HEK293T (cell line): Measurements from ENCODE around the gene PXN.

Experiments used
- CTCF ChIA-PET: fragments of 350-600 bp; formaldehyde crosslinking; extraction: SDS; loops from one replicate; lab custom pipeline; 2021; ENCODE audit warnings: antibody characterized with exemption, inconsistent platforms; lab: Yijun Ruan, JAX
- POLR2A ChIA-PET: fragments of 350-600 bp; formaldehyde crosslinking; extraction: SDS; loops from one replicate; lab custom pipeline; 2020; ENCODE audit warnings: antibody characterized with exemption, inconsistent platforms; lab: Yijun Ruan, JAX
- DNase-seq: peaks from one replicate; pipeline ENCODE4 v3.0.0; 2012; ENCODE audit warnings: mixed read lengths; ENCODE audit errors: extremely low spot score
- ARNT ChIP-seq: fragments of 450-650 bp; IDR thresholded peaks from 2 replicates; pipeline ENCODE4 v1.6.1; 2017; ENCODE audit warnings: mild to moderate bottlenecking
- BHLHE40 ChIP-seq: fragments of 450-650 bp; IDR thresholded peaks from 2 replicates; pipeline ENCODE4 v1.6.1; 2016; ENCODE audit warnings: mild to moderate bottlenecking, moderate library complexity, borderline replicate concordance
- CTBP1 ChIP-seq: fragments of 450-650 bp; IDR thresholded peaks from 2 replicates; pipeline ENCODE4 v1.6.1; 2016; ENCODE audit warnings: borderline replicate concordance
- ELF4 ChIP-seq: fragments of 450-650 bp; IDR thresholded peaks from 2 replicates; pipeline ENCODE4 v1.6.1; 2017; ENCODE audit warnings: antibody characterized with exemption
- FOXA1 ChIP-seq: fragments of 450-650 bp; IDR thresholded peaks from 2 replicates; pipeline ENCODE4 v1.6.1; 2016; ENCODE audit warnings: mild to moderate bottlenecking
- FOXK2 ChIP-seq: fragments of 450-650 bp; IDR thresholded peaks from 2 replicates; pipeline ENCODE4 v1.6.1; 2016; ENCODE audit warnings: mild to moderate bottlenecking
- FOXM1 ChIP-seq: fragments of 450-650 bp; IDR thresholded peaks from 2 replicates; pipeline ENCODE4 v1.6.1; 2017; ENCODE audit warnings: mild to moderate bottlenecking, borderline replicate concordance
- HDGF ChIP-seq: fragments of 450-650 bp; IDR thresholded peaks from 2 replicates; pipeline ENCODE4 v1.6.1; 2017; ENCODE audit warnings: antibody characterized with exemption, borderline replicate concordance
- L3MBTL2 ChIP-seq: fragments of 450-650 bp; conservative IDR thresholded peaks from 2 replicates; pipeline ENCODE4 v1.6.1; 2016; ENCODE audit warnings: mild to moderate bottlenecking
- LEF1 ChIP-seq: fragments of 450-650 bp; IDR thresholded peaks from 2 replicates; pipeline ENCODE4 v1.6.1; 2017; ENCODE audit warnings: mild to moderate bottlenecking, borderline replicate concordance
- NFRKB ChIP-seq: fragments of 450-650 bp; IDR thresholded peaks from 2 replicates; pipeline ENCODE4 v1.6.1; 2016; ENCODE audit warnings: mild to moderate bottlenecking, moderate library complexity
- SP1 ChIP-seq: fragments of 450-650 bp; IDR thresholded peaks from 2 replicates; pipeline ENCODE4 v1.6.1; 2017
- SUZ12 ChIP-seq: fragments of 450-650 bp; IDR thresholded peaks from 2 replicates; pipeline ENCODE4 v1.6.1; 2016; ENCODE audit warnings: mild to moderate bottlenecking
- TARDBP ChIP-seq: fragments of 450-650 bp; IDR thresholded peaks from 2 replicates; pipeline ENCODE4 v1.6.1; 2016
- ZNF384 ChIP-seq: fragments of 450-650 bp; IDR thresholded peaks from 2 replicates; pipeline ENCODE4 v1.6.1; 2016
- TF ChIP-seq, protein P1 (sequence below): fragments of 450-650 bp; IDR thresholded peaks from 2 replicates; pipeline ENCODE4 v1.6.1; 2016

Gene PXN

DNA sequence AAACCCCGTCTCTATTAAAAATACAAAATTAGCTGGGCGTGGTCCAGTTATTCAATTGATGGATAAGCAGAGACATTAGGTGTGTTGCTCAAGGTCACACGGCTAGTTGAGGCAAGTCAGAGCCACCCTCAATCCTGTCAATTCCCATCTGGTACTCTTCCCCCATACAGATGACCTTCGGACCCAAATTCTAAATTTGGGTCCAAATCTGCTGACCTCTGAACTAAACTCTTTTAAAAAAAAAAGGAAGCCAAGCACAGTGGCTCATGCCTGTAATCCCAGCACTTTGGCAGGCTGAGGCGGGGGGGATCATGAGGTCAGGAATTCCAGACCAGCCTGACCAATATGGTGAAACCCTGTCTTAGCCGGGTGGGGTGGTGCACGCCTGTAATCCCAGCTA, 94.9 kb downstream of the PXN start:
- ChIA-PET POLR2A (interaction anchor here (1.4 to 3.9 kb wide), 2 partner anchors 30 to 122 kb away, joined by 5 to 16 read pairs; partner anchors contain the start of genes RNU4-1 and RPLP0), CTCF (no interaction called here)
- DNase-seq, result no peak
- TF ChIP-seq SP1 (no peak), ARNT (no peak), SUZ12 (no peak), FOXA1 (no peak), CTBP1 (no peak), TARDBP (no peak)

- ChIA-PET POLR2A (no interaction called here), CTCF (no interaction called here)
- no peak for DNase-seq
- no peak for TF ChIP-seq LEF1
- no peak for TF ChIP-seq FOXK2
- TF ChIP-seq FOXM1, result no peak
- TF ChIP-seq FOXA1, result no peak
- no peak for TF ChIP-seq L3MBTL2
- TF ChIP-seq ARNT, result no peak
- TF ChIP-seq HDGF, result no peak
- no peak for TF ChIP-seq ZNF384
- TF ChIP-seq ELF4, result no peak
- TF ChIP-seq, protein P1, sequence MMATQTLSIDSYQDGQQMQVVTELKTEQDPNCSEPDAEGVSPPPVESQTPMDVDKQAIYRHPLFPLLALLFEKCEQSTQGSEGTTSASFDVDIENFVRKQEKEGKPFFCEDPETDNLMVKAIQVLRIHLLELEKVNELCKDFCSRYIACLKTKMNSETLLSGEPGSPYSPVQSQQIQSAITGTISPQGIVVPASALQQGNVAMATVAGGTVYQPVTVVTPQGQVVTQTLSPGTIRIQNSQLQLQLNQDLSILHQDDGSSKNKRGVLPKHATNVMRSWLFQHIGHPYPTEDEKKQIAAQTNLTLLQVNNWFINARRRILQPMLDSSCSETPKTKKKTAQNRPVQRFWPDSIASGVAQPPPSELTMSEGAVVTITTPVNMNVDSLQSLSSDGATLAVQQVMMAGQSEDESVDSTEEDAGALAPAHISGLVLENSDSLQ, result no peak
- no peak for TF ChIP-seq CTBP1
- TF ChIP-seq SP1, result no peak
- no peak for TF ChIP-seq SUZ12
- TF ChIP-seq NFRKB, result no peak
- no peak for TF ChIP-seq BHLHE40
- TF ChIP-seq TARDBP, result no peak
Observed at GRCh38 chr12:120169946-120170345, 95.6 kb downstream of the PXN start.

DNA sequence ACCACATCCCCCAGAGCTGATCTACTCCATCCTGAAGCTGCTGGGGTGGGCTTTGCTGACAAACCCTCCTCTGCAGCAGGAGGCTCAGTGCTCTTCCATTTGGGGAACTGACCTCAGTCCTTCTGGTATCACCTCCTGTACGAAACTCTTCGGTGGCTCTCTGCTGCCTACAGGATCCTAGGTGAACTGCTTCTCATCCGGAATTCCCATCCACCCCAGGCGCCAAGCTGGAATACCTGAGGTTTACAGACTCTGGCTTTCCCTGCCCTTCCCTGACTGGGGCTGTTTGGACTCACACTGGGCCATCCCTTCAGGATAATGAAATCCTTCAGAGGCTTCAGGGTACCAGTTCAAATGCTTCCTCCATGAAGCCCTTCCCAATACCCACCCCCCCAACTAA, 97.2 kb downstream of the PXN start:
- TF ChIP-seq ZNF384 (no peak), HDGF (no peak), FOXK2 (no peak), ARNT (no peak), CTBP1 (no peak), SUZ12 (no peak), FOXA1 (no peak), SP1 (no peak), LEF1 (no peak)
- TF ChIP-seq, protein P1, result no peak
- POLR2A ChIA-PET, result interaction anchor here (0.8 to 1.4 kb wide), 2 partner anchors 32 to 33 kb away, joined by 3 to 5 read pairs; no protein-coding TSS in a partner anchor
- no peak for DNase-seq
- CTCF ChIA-PET, result no interaction called here

- ChIA-PET POLR2A (interaction anchor here (1.0 to 1.4 kb wide), 2 partner anchors 33 to 34 kb away, joined by 5 read pairs; partner anchors contain the start of gene RPLP0), CTCF (no interaction called here)
- DNase-seq, result no peak
- TF ChIP-seq FOXM1 (no peak), FOXA1 (no peak), LEF1 (no peak), BHLHE40 (no peak), CTBP1 (no peak), NFRKB (no peak), HDGF (no peak), TARDBP (no peak), ELF4 (no peak), ARNT (no peak), SUZ12 (no peak), FOXK2 (no peak), L3MBTL2 (no peak), SP1 (no peak), ZNF384 (no peak)
- TF ChIP-seq, protein P1, result no peak
Observed at GRCh38 chr12:120167529-120168095, 97.9 kb downstream of the PXN start.

- TF ChIP-seq SUZ12 (no peak), HDGF (no peak), L3MBTL2 (no peak), CTBP1 (no peak), LEF1 (no peak), SP1 (no peak), ARNT (no peak), NFRKB (no peak), FOXA1 (no peak), FOXK2 (no peak), ZNF384 (no peak), BHLHE40 (no peak), ELF4 (no peak)
- TF ChIP-seq, protein P1, result no peak
- ChIA-PET POLR2A (interaction anchor here (1.2 kb wide), 1 partner anchor 37 kb away, joined by 5 read pairs; the partner anchor contains the start of gene RPLP0), CTCF (no interaction called here)
- DNase-seq, result no peak
Observed at GRCh38 chr12:120164293-120164692, 101.2 kb downstream of the PXN start.
